ENCODE measurements around the gene PRRG1.
"Not testable (repeated sequence)": the region's sequence is repeated elsewhere in the genome, so short reads cannot be mapped to it uniquely, and the experiment has no call there.

The PRRG1 gene

GRCh38 chrX:37349221-37350033 lies at the start of gene PRRG1:
TSS of gene PRRG1 (plus strand) at chrX:37349364. CDS start at chrX:37406250, 56,886 bp downstream.
- peak; percentile 47 for DNase-seq

DNA sequence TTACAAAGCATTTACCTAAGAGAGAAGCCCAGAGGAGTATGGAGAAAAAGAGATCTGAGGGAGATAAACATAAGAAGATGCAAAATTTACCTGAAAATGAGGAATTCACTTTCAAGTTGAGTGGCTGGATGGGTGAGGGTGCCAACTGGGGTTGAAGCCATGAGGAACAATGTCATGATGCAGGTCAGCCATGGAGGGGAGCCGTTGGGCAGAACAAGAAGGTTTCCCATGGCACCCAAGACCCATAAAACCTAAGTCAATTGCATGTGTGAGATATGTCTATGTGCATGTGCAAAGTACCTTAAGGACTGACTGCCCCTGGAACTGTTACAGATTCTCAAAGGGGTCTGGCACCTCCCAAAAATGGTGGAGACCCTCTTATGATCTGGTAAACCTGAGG lies 46.6 kb upstream of the PRRG1 start:
- DNase-seq, result no peak

DNA sequence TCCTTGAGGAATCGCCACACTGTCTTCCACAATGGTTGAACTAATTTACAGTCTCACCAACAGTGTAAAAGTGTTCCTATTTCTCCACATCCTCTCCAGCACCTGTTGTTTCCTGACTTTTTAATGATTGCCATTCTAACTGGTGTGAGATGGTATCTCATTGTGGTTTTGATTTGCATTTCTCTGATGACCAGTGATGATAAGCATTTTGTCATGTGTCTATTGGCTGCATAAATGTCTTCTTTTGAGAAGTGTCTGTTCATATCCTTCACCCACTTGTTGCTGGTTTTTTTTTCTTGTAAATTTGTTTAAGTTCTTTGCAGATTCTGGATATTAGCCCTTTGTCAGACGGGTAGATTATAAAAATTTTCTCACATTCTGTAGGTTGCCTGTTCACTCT lies 43.9 kb upstream of the PRRG1 start:
- not testable (repeated sequence) for DNase-seq

- no peak for DNase-seq
Measured at GRCh38 chrX:37314531-37314930, 34.6 kb upstream of the PRRG1 start.

DNA sequence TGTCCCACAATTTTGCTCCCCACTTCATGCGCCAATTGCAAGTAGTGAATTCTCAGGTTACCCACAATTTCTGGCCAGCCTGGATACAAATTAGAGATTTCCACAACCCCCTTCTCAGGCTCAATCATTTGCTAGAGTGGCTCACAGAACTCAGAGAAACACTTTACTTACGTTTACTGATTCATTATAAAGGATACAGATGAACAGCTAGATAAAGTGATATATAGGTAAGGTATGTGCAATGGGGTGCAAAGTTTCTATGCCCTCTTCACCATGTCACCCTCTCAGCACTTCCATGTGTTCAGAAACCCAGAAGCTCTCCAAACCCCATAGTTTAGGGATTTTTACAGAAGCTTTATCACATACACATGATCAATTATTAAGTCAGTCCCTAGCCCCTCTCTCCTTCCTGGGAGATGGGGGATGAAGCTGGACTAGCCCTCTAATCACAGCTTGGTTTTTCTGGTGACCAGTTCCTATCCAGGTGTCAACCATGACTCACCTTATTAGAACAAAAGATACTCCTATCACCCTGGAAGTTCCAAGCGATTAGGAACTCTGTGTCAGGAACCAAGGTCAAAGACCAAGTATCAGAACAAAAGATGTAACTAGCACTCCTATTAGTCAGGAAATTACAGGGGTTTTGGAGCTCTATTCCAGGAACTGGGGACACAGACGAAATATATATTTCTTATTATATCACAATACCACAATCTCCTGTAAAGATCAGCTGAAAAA lies 33.5 kb upstream of the PRRG1 start:
- no peak for DNase-seq

- no peak for DNase-seq
Measured at GRCh38 chrX:37320541-37321203, 28.5 kb upstream of the PRRG1 start.

GRCh38 chrX:37330642-37331041 lies 18.5 kb upstream of the PRRG1 start:
- no peak for DNase-seq

DNA sequence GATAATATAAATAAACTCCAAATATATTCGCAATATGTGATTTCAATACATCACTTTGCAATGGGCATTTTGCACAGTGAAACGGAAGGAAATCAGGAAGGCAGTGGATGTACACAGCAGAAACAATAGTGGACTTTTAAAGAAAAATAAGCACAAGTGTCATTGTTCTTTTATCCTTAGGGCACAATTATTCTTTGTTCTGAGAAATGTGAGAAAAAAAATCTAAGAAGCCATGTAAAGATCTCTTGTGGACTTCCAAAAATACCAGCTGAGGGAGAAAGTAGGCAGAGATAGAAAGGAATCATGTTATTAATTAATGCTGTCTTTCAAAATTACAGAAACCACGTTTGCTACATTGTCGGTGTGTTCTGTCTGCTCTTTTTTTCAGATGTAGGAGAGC lies 17.6 kb upstream of the PRRG1 start:
- no peak for DNase-seq

GRCh38 chrX:37332055-37332454 lies 17.1 kb upstream of the PRRG1 start:
- DNase-seq, result no peak

DNA sequence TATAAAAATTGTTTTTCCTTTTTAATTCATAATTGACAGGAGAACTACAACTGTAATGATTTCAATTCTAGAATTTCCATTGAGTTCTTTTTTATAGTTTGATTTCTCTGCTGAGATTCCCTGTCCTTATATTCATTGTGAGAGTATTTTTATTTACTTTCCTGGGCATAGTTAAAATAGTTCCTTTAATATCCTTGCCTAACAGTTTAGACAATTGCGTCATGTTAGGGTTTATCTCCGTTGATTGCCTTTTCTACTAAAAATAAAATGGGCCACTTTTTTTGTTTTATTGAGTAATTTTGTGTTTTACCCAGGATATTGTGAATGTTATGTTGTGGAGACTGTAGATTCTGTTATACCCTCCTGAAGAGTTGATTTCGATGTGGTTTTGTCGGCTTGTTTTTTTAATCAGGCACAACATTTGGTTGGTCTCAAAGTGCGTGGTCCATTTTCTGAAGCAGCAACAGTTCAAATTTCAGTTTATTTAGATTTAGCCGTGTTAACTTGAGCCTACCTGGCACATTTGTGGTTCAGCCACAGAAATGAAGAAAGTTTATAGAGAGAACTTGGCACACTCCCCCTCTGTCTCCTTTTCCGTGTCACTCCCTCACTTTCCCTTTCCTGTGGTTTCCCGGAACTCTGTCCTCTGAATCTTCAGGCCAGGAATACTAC lies 16.0 kb upstream of the PRRG1 start:
- DNase-seq, result no peak

- no peak for DNase-seq
Measured at GRCh38 chrX:37347420-37347819, 1.7 kb upstream of the PRRG1 start.

- DNase-seq, result no peak
Measured at GRCh38 chrX:37348231-37348970, 763 bp upstream of the PRRG1 start.

DNA sequence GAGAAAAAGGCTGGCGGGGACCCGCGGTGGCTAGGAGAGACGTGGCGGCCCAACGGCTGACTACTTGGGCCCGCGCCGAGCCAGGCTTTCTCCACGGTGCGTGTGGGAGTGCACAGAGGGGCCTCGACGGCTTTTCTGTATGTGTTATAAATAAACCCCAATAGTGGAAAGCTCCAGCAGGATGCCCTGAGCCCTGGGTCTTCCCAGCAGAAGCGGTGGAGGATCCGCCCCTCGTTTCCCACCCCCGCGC lies 268 bp upstream of the PRRG1 start:
- DNase-seq, result no peak

DNA sequence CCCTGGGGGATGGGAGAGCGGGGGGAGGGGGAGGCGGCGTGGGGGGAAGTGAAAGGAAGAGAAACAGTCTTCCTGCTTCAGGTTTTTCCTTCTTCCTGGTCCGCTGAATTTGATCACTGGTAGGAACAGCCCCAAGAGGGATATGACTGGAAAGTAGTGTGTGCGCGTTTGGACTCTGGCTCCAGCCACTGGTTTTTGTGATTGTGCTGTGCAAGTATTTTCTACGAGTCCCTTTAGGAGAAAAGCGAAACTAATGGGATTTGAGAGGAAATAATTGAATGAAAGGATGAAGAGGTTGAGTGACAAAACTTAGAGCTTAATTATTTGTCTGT lies 836 bp downstream of the PRRG1 start:
- no peak for DNase-seq

DNA sequence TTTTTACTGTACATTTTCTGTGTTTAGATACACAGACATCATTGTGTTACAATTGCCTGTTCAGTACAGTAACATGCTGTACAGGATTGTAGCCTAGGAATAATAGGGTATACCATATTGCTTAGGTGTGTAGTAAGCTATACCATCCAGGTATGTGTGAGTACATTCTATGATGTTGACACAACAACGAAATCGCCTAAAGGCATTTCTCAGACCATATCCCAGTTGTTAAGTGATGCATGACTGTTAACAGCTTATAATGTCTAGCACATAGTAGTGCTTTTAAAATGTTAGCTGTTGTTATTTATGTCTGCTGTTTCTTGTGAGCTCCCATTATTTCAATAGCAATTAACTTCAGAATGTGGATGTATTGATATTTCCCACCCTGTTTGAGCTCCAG lies 4.5 kb downstream of the PRRG1 start:
- DNase-seq, result no peak

- no peak for DNase-seq
Measured at GRCh38 chrX:37357436-37357835, 8.3 kb downstream of the PRRG1 start.

DNA sequence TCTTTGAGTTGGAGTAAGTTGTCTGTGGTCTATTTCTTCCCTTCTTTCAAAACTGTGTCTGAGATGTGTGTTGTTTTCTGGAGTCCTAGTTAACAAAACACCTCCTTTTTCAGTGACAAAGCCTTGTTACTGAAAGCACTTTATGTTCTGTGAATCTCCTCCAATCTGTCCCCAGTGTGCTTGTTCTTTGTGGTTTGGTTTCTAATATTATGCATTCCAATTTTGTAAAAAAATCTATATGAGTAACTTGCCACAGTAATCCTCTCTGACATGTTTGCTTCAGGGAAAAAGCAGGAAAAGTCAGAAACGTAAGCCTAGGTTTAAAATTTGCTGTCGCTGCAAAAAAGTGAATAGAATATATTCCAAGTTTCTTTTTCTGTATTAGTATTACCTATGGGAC lies 12.4 kb downstream of the PRRG1 start:
- no peak for DNase-seq

DNA sequence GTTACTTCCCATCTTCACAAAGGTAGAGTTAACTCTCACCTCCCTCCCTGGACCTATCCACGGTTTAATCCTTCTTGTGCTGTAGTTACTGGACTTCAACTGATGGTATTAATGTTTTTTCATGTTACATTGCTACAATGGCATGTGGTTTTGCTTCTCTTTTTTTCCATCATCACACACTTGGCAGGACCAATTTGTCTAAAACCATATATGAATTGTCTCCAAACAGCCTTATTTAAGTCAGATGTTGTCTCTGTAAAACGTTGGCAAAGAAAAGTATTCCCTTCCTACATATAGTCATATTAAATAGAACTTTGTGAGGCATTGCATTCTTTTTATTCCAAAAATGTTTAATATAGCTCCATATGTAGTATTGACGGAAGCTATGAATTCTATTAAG lies 15.5 kb downstream of the PRRG1 start:
- DNase-seq, result no peak

DNA sequence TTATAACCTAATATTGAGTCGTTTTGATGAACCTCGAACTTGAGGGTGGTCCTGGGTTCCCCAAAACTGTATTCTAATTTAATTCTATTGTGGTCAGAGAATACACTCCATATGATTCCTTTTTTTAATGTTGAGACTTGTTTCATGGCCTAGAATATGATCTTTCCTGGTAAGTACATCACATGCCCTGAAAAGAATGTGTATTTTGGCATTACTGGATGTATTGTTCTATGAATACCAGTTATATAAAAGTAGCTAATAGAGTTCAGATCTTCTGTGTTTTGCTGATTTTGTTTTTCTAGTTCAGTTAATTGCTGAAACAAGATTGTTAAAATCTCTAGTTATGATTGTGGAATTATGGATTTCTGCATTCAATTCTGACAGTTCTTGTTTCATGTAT lies 18.8 kb downstream of the PRRG1 start:
- DNase-seq, result no peak

GRCh38 chrX:37370499-37371141 lies 21.5 kb downstream of the PRRG1 start:
- no peak for DNase-seq

- no peak for DNase-seq
Measured at GRCh38 chrX:37371578-37371991, 22.4 kb downstream of the PRRG1 start.

DNA sequence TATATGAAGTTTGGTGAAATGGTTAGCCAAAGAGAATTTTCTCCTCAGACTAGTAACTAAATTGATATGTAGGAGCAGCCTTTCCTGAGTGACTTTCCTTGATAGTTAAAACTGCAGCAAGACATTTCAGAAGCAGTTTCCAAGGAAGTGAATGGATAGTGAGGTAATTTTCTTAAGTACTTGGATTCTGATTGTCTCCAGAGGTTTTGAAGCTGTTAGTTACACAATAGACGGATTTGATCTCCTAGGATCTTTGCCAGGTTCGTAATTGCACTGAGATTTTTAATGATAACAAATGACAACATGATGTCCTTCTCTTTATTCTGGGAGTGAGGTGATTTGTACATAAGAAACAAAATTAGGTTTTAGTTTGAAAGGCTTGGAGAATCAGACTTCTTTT lies 29.2 kb downstream of the PRRG1 start:
- no peak for DNase-seq

DNA sequence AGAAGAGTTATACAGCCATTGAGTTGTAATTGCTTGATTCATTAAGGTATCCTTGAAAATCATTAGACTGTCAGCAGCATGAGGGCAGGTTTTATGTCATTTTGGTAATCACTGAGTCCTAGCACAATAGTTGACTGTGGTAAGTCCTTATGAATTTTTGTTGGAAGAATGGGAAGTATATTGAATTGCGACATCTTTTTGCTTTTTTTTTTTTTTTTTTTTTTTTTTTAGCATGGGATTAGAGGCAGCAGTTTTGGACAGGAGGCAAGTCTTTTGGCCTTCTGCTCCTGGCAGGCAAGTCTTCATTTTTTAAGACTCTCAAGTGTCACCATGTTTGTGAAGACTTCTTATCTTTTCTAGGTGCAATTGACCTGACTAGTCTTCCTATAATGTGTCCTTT lies 29.7 kb downstream of the PRRG1 start:
- no peak for DNase-seq

Measured in NCI-H1105 (cell line).